ENCODE data around the gene EIPR1. TPM values are rescaled to one million over a fixed set of nuclear protein-coding genes. Genes with fewer than 3 reads are reported as not detected.

The EIPR1 gene
- total and polyA plus RNA-seq, 2 of the 4 experiments (the other 2 are of a cell fraction), result 46.5 to 67.4 TPM

DNA sequence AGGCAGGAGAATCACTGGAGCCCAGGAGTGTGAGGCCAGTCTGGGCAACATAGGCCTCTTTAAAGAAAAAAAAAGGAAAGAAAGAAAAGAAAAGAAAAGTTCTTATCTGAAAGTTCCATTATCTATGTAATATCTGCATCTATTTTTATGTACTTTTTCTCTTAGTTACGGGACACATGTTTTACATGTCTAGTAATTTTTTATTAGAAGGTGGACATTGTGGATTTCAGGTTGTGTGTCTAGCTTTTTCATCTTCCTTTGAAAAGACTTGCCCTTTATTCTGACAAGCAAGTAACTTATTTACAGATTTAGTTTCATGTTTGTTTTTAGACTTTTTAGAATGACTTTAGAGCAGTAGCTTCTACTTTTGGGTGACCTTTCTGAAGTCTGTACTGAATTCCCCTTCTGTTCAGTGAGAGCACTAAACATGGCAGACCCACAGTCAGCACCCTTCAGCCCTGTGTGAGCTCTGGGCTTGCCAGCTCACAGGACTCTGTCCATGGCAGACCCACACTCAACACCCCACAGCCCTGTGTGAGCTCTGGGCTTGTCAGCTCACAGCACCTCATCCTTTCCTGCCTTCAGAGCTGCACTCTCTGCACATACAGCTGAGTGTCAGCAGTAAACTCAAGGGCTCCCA is 19.4 kb upstream of the EIPR1 start:
- TF ChIP-seq, protein P1, sequence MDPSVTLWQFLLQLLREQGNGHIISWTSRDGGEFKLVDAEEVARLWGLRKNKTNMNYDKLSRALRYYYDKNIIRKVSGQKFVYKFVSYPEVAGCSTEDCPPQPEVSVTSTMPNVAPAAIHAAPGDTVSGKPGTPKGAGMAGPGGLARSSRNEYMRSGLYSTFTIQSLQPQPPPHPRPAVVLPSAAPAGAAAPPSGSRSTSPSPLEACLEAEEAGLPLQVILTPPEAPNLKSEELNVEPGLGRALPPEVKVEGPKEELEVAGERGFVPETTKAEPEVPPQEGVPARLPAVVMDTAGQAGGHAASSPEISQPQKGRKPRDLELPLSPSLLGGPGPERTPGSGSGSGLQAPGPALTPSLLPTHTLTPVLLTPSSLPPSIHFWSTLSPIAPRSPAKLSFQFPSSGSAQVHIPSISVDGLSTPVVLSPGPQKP (IDR thresholded peaks at IDR 0.05; ENCODE audit: borderline replicate concordance, low read depth, low read length), result no peak
- TF ChIP-seq CHD1 (IDR thresholded peaks at IDR 0.05; ENCODE audit: low read depth, low read length) (no peak), CEBPB (IDR thresholded peaks at IDR 0.05; ENCODE audit: low read depth, low read length) (no peak), RAD21 (IDR thresholded peaks at IDR 0.05; ENCODE audit: low read length) (no peak), MXI1 (IDR thresholded peaks at IDR 0.05; ENCODE audit: borderline replicate concordance, low read depth, low read length) (no peak), USF2 (IDR thresholded peaks at IDR 0.05; ENCODE audit: low read depth, low read length) (no peak), NFE2L2 (IDR thresholded peaks at IDR 0.05; ENCODE audit: low read depth, low read length) (no peak), POLR2A (IDR thresholded peaks at IDR 0.05; ENCODE audit: low read depth, low read length) (no peak), SMC3 (IDR thresholded peaks at IDR 0.05; ENCODE audit: low read depth, low read length) (no peak), FOS (IDR thresholded peaks at IDR 0.05; ENCODE audit: low read depth, low read length) (no peak), MAFK (IDR thresholded peaks at IDR 0.05; ENCODE audit: low read depth, low read length) (no peak), RFX5 (IDR thresholded peaks at IDR 0.05; ENCODE audit: low read depth, low read length) (no peak)
- TF ChIP-seq, protein P2, sequence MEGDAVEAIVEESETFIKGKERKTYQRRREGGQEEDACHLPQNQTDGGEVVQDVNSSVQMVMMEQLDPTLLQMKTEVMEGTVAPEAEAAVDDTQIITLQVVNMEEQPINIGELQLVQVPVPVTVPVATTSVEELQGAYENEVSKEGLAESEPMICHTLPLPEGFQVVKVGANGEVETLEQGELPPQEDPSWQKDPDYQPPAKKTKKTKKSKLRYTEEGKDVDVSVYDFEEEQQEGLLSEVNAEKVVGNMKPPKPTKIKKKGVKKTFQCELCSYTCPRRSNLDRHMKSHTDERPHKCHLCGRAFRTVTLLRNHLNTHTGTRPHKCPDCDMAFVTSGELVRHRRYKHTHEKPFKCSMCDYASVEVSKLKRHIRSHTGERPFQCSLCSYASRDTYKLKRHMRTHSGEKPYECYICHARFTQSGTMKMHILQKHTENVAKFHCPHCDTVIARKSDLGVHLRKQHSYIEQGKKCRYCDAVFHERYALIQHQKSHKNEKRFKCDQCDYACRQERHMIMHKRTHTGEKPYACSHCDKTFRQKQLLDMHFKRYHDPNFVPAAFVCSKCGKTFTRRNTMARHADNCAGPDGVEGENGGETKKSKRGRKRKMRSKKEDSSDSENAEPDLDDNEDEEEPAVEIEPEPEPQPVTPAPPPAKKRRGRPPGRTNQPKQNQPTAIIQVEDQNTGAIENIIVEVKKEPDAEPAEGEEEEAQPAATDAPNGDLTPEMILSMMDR (conservative IDR thresholded peaks at IDR 0.05; ENCODE audit: low read depth, low read length), result no peak
- Histone ChIP-seq H3K14ac (replicated peaks; ENCODE audit: low read depth, low read length) (no peak overlapping the region), H3K23ac (ENCODE audit: low read depth, low read length) (no peak overlapping the region), H3K79me1 (ENCODE audit: low read depth in 1 of 2, low read length in 2 of 2) (peaks cover 46 to 51% of the 10 kb centered on the region in 2 experiments), H4K91ac (ENCODE audit: insufficient read depth, low read depth, low read length) (no peak overlapping the region), H3K36me3 (ENCODE audit: control insufficient read depth, insufficient read depth, low read length) (peaks cover 33% of the 10 kb centered on the region), H2BK20ac (ENCODE audit: low read depth, low read length) (no peak overlapping the region), H3K56ac (ENCODE audit: extremely low read depth, insufficient read depth, low read length) (no peak overlapping the region; the same call in 1 of the 2 replicates), H3K9me3 (ENCODE audit: control insufficient read depth, insufficient read depth, low read length) (peaks cover 11% of the 10 kb centered on the region), H3K4me2 (ENCODE audit: low read depth, low read length) (no peak overlapping the region), H4K20me1 (ENCODE audit: insufficient read depth, low read length) (peaks cover 16% of the 10 kb centered on the region), H2BK120ac (ENCODE audit: low read depth, low read length) (no peak overlapping the region), H2AFZ (replicated peaks; ENCODE audit: low read length, poor library complexity) (no peak overlapping the region), H2AK9ac (replicated peaks; ENCODE audit: low read depth, low read length, poor library complexity) (no peak overlapping the region), H4K8ac (ENCODE audit: low read depth in 2 of 2, low read length in 2 of 2) (no peak overlapping the region), H2AK5ac (ENCODE audit: low read depth, low read length) (no peak overlapping the region), H3K27me3 (ENCODE audit: control insufficient read depth, insufficient read depth, low read length) (no peaks in the 10 kb centered on the region), H3K18ac (ENCODE audit: low read depth, low read length) (no peak overlapping the region), H3K27ac (ENCODE audit: insufficient read depth, low read length) (no peak overlapping the region), H3K4me1 (ENCODE audit: control insufficient read depth, insufficient read depth, low read length) (peaks cover 1% of the 10 kb centered on the region; the same call in 1 of the 2 replicates), H2BK15ac (ENCODE audit: low read depth, low read length) (no peak overlapping the region), H3K4ac (ENCODE audit: low read depth, low read length) (no peak overlapping the region), H3K9me1 (ENCODE audit: insufficient read depth, low read length) (peaks cover 3% of the 10 kb centered on the region; the same call in 1 of the 2 replicates), H2BK5ac (ENCODE audit: low read depth, low read length, poor library complexity, severe bottlenecking) (no peak overlapping the region), H3K4me3 (ENCODE audit: insufficient read depth, low read depth, low read length) (no peak overlapping the region), H4K5ac (ENCODE audit: low read depth, low read length) (no peak overlapping the region), H3K9ac (ENCODE audit: low read depth, low read length) (no peak overlapping the region)
- no TSS peak for BruUV-seq (replicated peaks)
- dilution Hi-C loops (cut with HindIII; ENCODE audit: low sequenced_read_pairs, unreplicated experiment) (no loop called here), in situ Hi-C loops (cut with MboI; ENCODE audit: low sequenced_read_pairs) (no loop called here), intact Hi-C loops (cut with micrococcal nuclease) (no loop called here)
- DNase-seq (no peak), ATAC-seq (ENCODE audit: low read depth) (no peak)
- WGBS, 2 experiments (ENCODE audit: extremely low coverage in 2 of 2, insufficient read length in 1 of 2), result no CpG with 5 or more reads among the region's 1 CpG
- CTCF ChIA-PET, result interaction anchor here (1.4 kb wide), 1 partner anchor 27 kb away, joined by 3 read pairs; no protein-coding TSS in a partner anchor
- POLR2A ChIA-PET (ENCODE audit: unreplicated experiment), result interaction anchor here (1.1 kb wide), 1 partner anchor 37 kb away, joined by 3 read pairs; no protein-coding TSS in a partner anchor

All from IMR-90 (cell line).